HG02588 (cell line): Measurements from ENCODE around the gene PHETA2.
"Not testable (repeated sequence)": the region's sequence is repeated elsewhere in the genome, so short reads cannot be mapped to it uniquely, and the experiment has no call there.

ENCODE experiments used
- ATAC-seq: cut with Tn5 transposase; IDR thresholded peaks from one replicate; pipeline ENCODE4 v1.9.1; 2021; ENCODE audit warnings: mild to moderate bottlenecking, moderate library complexity; ENCODE audit not compliant: unreplicated experiment

Gene PHETA2

DNA sequence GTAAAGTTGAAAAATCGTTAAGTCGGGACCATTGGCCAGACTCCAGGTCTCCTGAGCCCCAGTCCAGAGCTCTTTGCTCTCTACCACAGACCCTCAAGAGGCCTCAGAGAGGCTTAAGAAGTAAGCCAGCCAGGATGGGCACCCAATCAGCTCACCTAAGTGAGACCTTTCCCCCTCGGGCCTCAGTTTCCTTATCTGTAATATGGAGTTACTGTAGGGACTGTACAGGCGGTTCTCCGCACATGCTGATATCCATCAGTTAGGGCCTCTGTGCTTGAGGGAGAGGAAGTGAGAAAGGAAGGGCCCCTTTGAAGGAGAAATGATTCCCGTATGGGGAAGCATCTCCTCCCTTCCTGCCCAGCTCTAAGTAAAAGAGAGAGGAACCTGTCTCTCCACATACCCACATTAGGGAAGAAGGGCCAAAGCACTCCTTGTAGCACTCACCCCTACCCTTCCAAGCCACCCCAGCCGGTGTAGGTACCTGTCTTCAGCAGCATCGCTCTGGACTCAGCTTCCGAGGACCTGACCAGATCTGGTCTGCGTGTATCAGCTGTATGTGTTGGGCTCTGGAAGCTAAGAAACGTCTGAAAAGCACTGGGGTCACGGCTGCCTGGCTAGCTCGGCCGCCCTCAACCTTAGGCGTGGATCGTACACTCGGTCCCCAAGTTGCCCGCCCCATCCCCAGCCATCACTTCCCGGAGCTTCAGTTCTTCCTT is 4.1 kb upstream of the PHETA2 start:
- no peak for ATAC-seq

- ATAC-seq: peak; percentile 90
These were observed 3.3 kb upstream of the PHETA2 start, which contains the start of gene NAGA for GRCh38 chr22:42070517-42071422. NAGA (minus strand) TSS chr22:42070812; CDS start chr22:42070297, 515 bp downstream.

- ATAC-seq: not testable (repeated sequence)
These were observed 2.5 kb upstream of the PHETA2 start for GRCh38 chr22:42071508-42071907.

DNA sequence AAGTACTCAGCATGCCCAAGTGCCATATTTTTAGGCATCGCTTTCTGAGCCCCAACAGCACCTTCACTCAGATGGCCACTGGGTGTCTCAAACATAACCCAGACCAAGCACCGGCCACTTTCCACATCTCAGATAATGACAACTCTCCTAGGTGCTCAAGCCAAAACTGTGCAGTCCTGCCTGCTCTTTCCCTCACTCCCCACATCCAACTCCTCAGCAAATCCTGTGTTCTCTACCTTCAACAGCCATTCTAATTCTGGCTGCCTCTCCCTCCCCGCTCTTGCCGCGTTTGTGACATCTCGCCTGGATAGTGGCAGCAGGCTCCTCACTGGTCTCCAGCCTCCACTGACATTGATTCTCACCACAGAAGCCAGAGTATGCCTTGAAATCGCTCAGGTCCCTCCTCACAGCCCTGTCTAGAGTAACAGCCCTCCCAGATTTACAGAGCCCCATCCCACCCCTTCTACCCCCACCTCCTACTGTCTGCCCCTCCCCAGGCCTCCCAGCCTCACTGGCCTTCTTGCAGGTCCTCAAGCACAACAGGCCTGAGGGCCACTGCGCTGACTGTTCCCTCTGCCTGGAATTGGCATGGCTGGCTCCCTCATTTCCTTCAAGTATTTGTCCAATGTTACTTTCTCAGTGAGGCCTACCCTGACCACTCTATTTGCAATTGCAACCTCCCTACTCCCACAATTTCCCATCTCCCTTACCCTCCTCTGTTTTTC is 1.3 kb upstream of the PHETA2 start:
- ATAC-seq: no peak

DNA sequence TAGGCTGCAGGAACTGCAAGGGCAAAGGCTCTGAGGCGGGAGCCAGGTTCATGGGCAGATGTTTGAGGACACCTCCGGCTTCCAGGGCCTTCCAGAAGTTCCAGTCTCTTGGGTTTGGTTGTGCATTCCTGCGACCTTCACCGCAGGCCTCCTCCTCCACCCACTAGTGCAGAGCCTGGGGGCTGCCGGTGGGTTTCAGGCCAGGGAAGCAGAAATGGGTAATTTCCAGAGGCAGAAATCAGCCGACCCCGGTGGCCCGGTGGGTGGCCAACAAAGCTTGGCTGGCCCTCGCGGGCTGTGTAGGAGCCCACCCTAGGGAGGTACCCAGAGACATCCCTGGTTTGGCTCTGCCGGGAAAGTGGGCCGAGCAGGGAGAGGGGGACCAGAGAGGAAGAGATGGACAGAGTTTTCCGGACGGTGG is 417 bp upstream of the PHETA2 start:
- ATAC-seq: no peak

DNA sequence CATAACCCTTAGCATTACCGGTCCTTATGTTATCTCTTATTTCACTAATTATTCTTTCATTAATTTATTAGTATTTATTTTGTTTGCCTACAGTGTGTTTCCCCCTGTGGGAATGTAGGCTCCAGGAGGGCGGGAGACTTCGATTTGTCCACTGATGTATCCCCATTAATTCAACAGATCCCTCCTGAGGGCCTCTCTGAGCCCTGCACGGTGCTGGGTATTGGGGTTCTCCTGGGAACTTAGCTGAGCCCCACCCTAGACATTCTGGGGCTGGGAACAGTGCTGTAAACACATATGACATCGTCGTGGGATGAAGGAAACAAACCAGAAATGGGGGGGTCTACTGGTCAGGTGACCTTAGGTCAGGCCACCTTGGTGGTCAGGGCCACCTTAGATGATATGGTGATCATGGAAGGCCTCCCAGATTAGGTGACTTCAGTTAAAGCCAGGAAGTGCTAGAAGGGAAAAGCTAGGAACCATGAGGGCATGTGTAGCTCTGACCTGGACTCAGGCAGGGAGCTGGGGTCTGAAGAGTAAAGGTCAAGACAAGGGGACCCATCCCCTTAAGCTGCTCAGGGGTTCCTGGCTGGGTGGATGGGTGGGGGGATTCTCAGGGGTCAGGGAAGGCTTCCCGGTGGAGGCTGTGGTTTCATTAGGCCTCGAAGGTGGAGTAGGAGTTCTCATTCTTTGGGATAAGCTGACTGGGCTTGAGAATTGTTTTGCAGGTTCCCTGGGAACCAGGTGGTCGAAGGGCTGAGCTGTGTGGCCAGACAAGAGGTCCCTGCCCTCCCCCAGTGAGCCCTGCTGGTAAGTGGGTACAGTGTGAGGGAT is 1.0 kb downstream of the PHETA2 start:
- no peak for ATAC-seq

DNA sequence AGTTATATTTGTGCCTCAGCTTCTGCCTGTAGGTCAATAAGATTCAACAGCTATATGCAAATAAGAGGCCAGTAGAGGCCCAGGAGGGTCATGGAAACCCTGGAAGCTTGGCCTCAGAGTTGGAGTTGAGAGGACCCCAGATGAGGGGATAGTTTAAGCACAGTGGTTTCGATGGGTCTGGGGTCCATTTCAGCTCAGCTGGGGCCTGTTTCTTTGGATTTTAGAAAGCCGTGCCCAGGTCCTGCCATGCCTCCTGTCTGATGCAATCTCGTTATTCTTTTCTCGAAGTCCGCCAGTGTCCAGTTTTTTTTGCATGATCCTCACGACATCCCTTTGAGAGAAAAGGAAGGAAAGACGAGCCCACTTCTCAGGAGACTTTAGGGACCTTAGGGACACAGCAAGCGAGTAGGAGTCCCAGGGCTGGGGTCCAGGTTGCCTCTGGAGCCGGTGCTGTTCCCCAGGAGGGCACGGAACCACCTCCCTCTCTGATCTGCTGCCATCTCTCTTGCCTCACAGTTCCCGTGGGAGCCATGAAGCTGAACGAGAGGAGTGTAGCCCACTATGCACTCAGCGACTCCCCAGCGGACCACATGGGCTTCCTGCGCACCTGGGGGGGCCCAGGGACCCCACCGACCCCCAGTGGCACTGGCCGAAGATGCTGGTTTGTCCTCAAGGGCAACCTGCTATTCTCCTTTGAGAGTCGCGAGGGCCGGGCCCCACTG is 2.9 kb downstream of the PHETA2 start:
- ATAC-seq: no peak

GRCh38 chr22:42077486-42078125 is 3.6 kb downstream of the PHETA2 start:
- no peak for ATAC-seq

DNA sequence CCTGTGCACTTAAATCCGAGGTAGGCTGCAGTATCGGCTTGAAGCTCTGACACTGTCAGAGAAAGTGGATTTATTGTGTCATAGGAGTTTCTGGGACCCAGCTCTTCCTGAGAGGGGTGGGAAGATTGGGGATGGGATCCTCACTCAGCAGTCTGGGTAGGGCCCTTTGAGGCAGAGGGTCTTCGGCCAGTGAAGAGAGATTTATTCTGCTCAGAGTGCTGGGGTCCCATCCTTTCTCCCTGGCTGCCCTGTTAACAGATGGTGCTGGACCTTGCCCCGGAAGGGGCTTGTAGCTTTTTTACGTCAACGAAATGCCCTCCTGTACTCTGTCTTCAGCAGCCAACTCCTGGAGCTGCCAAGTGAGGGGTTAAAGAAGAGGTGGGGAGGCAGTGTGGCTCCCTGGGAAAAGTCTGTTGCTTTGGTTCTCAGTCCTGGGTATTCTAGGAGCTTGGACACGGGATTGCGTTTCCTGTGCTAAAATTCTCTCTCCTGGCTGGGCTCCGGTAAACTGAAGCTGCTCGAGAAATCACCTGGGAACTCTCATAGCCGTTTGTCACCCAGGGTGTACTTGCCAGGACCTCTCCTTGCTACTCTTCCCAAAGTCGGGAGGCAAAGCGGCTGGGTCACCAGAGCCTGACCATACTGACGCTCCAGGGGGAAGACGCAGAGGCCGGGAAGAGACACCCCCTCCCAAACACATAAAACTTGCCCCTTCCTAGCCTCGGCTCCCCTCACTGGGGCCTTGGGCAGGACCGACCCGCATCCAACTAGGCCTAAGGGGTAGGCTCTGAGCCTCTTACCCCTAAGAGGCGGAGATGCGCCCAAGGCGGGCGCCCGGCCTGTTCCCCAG is 4.6 kb downstream of the PHETA2 start:
- no peak for ATAC-seq

DNA sequence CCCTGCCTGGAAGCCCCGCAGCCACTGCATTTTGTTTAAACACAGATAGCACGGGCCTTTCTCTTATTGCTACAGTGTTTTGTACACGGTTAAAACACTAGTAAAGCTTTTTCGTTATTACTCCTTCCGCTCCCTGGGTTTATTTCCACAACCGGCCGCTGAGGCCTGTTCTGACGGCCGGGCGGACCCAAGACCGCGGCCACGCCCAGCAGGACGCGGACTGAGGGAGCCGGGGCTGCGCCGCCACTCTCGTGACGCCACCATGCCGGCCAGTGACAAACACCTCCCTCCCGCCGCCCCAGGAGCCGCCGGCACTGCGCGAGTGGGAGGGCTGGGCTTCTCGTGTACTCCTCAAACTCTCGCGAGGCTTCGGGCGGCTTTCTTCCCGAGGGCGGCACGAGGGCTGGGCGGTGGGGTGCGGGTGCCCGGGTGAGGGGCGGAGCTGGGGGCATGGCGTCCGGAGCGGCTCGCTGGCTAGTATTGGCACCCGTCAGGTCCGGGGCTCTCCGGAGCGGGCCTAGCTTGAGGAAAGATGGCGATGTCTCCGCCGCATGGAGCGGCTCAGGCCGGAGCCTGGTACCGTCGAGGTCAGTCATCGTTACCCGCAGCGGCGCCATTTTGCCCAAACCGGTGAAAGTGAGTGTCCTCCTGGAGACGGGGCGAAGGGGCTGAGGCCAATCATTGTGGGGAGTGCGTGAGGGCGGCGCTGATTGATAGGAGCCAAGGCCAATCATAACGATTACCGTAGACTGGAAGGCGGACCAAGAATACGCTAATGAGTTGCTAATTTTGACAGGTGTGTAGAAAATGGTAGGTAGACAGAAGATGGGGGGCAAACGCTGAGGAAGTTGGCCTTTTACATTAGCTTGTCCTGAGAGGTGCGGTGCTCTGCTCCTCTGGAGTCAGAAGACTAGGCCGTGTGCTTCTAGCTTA is 5.5 kb downstream of the PHETA2 start, which contains the start of gene SMDT1:
SMDT1 (plus strand) TSS at position 382 of the 933 bp plus-strand sequence; CDS start at position 451, 69 bp downstream.
- ATAC-seq: peak; percentile 80

DNA sequence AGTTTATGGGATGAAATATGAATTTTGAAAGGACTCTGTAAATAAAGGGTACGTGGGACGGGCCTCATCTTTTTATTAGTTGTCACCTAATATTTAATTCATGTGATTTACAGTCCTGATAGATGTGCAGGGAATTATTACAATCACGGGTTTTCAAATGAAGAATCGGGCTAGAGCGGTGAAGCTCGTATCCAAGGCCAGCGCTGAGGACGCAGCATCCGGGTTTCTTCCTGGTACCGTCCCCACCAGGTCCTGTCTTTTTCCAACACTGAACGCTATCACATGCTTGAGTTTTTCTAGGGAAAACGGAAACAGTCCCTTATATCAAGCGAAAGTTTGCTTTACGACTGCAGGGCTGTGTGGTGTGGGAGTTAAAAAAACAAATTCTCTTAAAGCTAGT is 6.2 kb downstream of the PHETA2 start:
- no peak for ATAC-seq

DNA sequence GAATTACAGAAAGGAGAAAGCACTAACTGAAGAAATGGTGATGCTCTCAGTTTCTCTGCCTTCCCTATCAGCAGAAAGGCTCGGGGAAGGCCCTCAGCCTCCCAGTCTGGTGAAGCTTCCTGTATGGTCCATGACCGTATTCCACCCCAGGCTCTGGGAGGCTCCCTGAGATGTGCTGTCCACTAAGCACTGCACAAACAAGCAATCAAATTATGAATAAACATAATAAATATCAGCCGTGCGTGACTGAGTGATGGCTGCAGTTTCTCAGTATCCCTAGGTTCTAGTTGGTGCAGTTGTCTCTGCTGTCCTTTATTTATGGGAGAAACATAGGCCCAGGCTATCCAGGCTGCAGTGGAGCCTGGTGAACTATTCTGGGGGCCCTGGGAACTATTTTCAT is 9.1 kb downstream of the PHETA2 start:
- ATAC-seq: no peak

DNA sequence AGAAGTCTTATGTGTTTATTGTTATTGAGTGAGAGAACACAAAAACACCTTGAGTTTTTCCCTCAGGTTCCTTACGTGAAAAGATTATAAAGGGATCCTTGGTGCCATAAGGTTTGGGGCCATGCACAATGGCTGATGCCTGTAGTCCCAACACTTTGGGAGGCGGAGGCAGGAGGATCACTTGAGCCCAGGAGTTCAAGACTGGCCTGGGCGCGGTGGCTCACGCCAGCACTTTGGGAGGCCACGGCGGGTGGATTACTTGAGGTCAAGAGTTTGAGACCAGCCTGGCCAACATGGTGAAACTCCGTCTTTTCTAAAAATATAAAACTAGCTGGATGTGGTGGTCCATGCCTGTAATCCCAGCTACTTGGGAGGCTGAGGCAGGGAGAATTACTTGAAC is 10.8 kb downstream of the PHETA2 start:
- ATAC-seq: no peak

GRCh38 chr22:42086051-42086450 is 12.0 kb downstream of the PHETA2 start:
- no peak for ATAC-seq

DNA sequence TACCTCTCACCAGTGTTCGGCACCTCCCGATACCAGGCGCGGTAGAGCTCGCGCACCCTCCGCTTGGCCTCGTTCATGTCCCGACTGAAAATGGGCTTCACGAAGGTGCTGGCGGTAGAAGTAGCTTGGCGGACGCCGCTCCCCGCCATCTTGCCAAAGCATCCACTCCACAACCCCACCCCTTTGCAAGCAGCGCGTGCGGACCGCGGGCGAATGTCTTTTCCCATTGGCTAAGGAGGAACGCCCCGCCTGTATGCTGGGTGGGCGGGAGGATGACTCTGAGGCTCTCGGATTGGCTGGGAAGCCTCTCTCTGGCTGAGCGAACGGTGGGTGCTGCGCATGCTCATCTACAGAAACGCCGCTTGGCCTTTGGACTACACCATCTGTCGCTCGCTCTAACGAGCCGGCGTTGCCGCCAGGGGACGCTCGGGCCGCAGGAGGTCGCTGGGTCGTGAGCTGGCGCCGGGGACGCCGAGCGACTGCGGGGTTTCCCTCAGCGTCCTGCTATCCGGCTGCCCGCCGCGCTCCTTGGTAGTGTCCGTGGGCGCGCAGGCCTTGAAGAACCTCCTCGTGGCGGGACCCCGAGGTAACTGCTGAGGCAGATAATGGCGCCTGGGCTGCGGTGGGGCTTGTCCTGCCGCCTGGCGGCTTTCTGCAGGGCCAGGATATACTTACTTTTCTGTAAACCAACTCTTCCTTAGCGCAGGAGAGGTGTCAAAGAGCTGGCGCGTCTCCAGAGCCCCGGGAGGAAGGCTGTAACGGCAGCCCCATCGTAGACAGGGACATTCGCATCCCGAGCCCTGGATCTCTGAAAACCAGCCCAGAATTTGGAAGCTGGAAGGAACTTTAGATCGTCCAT is 16.8 kb downstream of the PHETA2 start, which contains the start of gene NDUFA6:
NDUFA6 (minus strand) TSS at position 177 of the 859 bp plus-strand sequence; CDS start at position 149, 28 bp downstream.
- ATAC-seq: peak; percentile 89

DNA sequence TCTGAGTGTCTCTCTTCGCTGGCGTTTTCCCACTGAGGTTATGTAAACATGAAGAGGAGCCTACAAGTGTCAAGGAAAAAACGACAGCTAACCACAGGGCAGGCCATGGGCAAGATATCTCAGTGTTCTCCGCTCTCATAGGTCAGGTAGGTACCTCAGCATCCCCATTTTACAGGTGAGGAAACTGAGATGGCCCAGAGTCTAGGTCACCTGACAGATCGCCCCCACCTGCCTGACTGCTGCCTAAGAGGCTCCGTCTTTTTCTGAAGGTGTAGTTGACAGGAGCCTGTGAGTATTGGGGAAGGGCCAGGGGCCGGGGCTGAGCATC is 17.4 kb downstream of the PHETA2 start:
- ATAC-seq: no peak
